NCI-H146 treated with DMSO at 0.1 percent for 48 hours (cell line): ENCODE measurements around the gene CD164L2.
A peak's percentile ranks its signal among the peaks of the same experiment; 100 is the strongest.

ENCODE experiments used
- DNase-seq: peaks from one replicate; lab custom pipeline; 2025; ENCODE audit not compliant: unreplicated experiment; lab: John Stamatoyannopoulos, UW

Gene CD164L2

DNA sequence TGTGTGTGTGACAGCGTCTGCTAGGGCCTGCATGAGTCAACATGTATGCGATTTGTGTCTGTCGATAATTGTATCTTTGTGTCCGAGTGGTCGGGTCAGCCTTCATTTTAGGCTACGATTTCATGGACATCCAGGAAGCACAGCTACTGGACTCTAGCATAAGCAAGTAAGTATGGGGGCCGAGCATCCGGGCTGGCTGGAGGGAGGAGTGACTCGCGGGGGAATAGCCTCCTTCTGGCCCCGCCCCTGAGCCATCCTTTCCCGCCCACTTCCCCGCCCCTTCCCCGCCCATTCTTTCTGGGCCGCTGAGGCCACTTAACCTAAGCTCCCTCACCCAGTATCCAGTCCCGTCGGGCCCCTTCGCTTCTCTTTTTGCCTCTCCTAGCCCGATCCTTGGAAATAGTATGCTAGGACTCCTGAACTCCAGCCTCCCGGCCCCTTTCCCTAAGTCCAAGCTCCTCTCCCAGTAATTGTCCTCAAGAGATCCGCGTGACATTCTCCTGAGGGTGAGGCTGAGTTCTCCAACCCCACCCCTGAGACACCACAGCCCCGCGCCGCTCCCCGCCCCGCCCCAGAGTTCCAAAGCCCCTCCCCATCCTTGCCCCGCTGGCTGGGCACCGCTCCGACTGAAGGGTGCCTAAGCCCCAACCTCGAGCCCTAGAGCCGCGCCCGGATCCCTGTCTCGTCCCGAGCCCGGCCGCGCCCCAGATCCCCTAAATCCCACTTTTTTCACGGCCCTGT lies 17.6 kb downstream of the CD164L2 start:
- DNase-seq = peak; percentile 71

DNA sequence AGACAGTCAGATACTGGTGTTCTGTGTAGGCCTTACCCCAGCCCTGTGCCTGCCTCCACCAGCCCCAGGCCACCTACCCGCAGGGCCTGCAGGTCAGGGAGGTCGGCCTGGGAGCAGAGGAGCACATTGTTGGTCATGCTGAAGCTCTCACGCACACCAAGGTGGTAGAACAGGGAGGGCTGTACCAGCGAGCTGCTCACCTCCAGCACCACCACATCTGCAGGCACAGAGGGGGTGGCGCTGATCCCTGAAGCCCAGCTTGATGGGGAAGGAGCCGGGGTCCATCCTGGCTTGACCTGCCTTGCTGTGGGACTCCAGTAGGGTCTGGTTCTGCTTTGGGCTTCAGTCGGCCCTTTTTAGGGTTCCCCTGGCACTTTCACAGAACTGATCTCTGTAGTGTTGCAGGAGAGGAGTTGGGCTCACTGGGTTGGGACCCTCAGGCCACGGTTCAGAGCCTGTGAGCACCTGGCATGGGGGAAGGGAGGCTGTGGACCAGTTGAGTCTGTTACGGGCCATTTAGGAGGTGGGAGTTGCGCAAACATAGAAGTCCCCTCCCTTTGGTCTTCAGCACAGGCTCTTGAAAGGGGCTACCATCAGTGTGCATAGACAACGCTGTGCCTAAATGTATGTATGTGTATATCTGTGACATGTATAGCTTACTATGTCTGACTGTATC lies 18.3 kb downstream of the CD164L2 start:
- no peak for DNase-seq

DNA sequence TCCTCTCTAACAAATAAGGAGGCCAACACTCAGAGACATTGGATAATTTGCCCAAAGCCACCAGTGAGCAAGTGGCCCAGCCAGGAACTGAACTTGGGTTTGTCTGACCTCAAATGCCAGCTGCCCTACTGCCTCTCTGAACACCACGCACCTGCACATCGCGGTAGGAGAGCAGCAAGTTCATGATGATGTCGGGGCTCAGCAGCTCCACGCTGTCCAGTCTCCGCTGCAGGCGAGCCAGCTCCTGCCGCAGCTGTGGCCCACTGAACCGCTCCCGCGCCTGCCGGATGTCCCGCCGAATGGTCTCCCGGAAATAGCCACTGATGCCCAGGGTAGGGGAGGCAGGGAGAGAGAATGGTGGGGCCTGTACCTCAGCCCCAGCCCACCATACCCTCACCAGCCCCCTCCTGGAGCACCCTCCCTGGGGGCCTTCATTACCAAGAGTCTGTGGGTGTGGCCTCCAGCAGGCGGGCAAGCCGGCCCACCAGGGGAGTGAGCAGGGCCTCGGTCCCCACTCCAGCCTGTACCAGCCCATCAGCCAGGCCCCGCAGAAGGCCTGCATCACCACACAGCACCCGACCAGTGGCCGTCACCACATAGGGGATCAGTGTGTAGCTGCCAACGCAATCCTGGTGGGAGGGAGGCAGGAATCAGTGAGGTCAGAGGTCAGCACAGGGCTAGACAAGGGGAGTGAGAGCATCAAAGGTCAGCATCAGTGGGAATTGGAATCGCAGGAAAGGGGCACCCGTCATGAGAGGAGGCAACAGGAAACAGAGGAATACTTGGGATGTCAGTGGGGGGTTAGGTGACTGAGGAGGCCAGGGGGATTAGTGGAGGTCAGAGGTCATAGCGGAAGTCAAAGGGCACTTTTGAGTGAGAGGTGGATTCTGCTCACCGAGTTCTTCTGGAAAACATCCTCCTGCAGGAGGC lies 19.1 kb downstream of the CD164L2 start:
- no peak for DNase-seq

DNA sequence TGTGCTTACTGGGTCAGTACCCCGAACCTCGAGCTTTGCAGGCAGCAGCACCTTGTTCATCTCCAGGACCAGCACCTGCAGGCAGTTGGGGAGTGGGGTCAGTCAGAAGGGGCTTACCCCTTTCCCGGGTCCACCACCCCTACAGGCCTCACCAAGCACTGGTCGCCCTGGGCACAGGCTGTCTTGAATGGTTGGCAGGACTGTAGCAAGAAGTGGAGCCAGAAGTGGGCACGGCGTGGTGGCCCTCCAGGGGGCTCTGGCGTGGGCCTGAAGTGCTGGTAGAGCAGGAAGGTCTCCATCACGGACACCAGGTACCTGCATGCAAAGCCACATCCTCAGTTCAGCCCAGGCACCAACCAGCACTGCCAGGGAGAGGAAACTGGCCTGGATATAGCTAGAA lies 21.6 kb downstream of the CD164L2 start:
- DNase-seq = no peak

DNA sequence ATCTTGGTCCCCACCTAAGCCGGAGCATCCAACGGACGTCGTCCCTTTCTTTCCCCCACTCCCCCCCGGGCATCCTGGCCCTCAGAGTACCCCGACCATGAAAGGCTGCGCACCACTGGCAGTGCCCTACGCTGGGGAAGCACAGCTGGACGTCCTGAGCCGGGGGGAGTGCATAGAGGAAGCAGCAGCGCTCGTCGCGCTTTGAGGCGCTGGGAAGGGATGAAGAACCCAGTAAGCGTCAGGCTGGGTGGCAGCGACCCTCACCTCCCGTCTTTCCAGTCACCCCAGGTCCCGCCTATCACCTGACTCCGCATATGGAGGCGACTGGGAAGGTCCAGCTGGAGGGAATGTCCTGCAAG lies 22.1 kb downstream of the CD164L2 start:
- DNase-seq = no peak

DNA sequence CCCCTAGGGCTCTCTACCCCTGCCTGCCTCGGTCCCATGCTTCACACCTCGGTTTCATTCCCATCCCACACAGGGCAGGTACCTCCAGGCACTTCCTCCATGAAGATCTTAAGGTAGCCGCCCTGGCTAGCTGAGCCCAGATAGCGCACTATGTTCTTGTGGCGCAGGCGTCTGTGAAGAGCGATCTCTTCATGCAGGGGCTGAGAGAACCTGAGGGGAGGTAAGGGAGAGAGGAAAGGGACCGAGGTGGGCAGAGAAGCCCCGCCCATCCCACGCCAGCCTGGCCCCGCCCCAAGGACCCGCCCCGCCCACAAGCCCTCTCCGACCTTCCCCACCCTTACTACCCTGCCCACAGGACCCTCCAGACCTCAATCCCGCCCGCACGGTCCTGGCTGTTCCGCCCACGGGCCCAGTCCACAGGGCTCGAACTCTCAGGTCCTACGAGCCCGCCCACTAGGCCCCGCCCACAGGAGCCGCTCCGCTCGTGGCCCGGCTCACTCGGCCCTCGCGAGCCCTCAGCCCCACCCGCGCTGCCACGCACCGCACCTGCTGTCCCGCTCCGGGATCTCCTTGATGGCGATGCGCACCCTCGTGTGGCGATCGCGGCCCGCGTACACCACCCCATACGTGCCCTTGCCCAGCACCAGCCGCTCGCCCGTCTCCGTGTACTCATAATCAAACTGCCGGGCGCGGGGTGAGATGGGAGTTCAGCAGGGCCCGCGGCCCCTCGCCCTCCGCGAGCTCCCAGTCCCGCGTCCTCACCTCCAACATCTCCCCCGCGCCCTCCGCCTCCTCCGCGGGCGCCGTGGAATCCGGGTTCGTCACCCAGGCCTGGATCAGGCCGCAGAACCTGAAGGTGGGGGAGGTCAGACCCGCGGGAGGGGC lies 22.7 kb downstream of the CD164L2 start:
- no peak for DNase-seq

DNA sequence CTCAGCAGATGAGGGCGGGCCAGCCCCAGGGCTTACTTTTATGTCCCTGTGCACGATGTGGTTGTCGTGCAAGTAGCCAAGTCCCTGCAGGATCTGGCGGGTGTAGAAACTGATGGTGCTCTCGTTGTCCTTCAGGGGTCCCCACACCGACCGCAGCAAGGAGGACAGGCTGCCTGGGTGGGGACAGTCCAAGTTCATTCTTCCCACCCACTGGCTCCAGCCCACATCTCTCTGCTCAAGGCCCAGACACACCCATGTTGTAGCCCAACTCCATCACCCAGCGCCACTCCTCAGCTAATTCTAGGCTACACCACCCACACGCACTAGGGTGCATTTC lies 23.3 kb downstream of the CD164L2 start:
- DNase-seq = no peak

DNA sequence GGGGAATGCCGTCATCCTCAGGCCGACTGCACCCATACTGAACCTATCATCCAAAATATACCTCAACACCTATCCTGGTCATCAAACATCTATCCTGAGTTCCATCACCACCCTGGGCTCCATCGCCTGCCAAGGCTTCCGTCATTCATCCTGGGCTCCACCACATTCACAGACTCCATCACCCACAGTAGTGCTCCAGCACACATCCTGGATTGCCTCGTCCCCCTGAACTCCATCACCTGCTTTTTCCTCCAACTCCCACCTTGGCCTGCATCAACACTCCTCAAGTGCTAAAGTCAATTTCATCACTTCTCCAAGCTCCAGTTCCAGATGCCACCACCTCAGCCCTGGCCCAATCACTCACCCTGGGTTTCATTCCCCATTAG lies 24.2 kb downstream of the CD164L2 start:
- no peak for DNase-seq

DNA sequence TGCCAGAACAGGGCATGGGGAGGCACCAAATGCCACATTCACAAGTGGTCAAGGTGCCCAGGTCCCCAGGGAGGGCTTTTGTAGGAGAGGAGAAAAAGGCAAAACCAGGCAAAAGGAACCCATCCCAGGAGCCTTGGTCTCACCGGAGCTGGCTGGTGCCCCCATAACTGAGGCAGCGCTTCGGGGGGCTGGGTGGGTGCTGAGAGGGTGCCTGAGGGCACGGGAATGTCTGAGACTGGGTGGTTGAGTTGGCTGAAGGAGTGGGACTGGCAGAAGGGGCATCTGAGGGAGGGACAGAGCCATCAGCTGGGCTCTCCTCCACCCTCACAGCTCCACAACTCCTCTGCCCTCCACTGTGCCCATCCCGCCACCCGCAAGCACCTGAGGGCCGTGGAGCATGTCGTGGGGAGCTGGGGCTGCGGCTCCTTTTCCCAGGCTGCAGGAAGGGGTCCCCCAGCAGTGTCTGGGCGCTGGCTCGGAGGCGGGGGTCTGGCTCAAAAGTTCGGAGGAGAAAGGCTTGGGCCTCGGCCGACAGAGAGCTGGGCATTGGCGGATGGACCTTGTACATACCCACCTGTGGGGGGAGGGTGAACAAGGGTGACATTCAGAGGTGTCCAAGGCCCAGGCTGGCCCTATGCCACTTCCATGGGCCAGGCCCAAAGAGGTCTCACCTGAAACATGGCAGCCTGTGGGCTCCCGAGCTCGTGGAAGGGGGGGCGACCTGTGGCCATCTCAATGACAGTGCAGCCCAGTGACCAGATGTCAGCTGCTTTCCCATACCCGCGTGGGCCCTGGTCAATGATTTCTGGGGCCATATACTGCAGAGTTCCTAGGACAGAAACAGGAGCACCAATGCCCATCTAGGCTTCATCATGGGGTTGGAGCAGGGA lies 24.9 kb downstream of the CD164L2 start:
- no peak for DNase-seq

DNA sequence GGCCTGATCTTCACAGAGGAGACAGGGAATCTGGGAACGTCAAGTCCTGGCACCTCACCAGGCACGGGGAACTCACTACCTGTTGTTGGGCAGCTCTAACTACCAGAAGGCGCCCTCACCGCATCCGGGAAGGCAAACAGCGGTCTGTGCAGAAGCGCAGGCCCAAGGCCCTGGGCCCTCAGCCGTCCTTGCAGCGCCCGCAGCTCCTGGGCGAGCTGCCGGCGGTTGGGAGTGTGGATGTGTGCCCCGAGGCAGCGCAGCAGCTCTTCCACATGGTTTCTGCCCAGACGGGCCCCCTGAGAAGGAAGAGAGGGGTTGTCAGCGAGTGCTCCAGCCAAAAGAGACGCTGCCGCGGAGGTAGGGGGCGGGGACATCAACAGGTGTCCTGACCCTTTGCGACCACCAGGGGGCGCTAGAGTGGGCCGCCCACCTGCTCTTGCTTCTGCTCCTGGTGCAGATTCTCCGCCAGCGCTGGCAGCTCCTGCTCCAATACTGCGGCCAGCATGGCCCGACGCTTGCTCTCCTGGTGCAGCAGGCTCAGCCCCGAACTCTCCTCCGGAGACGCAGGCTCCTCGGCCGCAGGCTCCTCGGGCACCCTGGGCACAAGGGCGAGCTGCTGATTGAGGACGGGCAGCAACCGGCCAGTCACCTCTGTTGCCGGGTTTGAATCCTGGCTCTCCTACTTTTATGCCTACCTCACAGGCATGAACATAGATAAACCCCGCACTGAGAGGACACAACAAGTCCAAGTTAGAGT lies 25.7 kb downstream of the CD164L2 start:
- no peak for DNase-seq

DNA sequence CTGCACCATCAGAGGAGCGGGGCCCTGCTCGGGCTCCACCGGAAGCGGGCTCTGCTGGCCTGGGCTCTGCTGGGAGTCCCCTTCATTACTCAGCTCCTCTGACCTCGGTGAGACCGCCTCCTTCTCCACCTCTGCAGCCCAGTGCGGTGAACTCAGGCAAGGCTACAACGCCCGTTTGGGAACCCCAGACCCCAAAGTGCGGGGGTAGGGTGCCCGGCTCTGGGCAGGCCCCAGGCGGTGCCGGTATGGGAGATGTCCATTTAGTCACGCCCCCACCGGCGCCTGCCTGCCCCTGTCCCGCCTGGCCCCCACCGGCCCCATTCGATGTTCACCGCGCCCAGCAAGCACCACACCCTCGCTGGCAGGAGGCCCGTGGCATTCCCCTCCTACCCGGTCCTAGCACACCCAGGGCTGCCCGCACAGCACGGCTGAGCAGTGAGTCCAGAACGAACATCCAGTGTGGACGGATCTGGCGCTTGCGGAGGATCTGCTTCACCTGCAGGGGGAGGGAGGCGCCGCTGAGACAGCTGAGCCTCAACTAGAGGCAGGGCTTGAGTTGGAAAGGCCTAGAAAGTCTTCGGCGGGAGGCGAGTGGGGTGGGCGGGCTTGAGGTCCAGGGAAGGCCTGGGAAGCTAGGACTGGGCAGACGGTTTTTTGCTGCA lies 26.4 kb downstream of the CD164L2 start:
- DNase-seq = no peak

DNA sequence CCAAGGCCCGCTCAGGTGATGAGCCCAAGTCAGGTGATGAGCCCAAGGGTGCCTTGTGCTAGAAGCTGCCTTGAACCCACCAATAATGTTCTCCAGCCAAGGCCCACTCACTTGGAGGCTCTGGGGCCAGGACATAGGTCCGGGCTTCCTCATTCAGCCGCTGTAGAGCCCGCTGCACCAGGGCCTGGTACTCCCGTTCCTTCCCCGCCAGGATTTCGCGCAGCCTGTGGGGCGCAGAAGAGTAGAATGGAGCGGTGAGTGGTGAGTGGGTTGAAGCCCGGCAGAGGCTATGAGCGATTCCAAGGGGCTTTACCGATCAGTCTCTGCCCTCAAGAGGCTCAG lies 26.9 kb downstream of the CD164L2 start:
- DNase-seq = no peak

DNA sequence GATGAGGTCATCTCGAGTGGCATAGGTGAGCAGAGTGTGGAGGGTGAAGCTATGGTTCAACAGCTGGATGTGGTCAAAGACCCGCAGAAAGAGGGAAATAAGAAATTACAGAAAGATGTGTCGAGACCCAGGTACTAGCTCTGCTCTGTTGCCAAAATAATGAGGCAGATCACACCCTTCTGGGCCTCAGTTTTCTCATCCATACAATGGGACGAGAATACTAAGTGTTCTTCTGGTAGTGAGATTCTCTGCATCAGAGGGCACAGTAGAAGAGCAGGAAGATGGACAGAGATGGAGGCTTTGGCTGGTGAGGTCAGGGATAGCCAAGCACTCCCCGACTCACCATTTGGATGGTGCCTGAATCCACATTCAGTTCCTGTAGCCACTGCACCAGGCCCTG lies 27.4 kb downstream of the CD164L2 start:
- no peak for DNase-seq

DNA sequence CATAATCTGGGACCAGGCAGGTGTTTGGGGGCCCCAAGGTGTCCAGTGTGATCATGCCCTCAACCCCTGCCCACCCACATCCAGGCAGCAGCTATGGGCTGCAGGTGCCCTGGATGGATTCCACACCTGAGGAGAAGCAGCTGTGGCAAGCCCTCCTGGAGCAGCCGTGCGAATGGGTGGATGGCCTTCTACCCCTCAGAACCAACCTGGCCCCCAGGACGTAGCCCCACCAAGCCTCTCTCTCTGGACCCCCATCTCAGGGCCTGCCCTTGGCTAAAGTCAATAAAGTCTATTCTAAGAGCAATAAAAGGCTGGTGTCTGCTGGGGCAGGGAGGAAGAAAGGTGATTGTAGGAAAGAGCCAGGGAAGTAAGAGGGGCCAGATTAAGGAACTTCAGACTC lies 29.5 kb downstream of the CD164L2 start:
- DNase-seq = no peak

DNA sequence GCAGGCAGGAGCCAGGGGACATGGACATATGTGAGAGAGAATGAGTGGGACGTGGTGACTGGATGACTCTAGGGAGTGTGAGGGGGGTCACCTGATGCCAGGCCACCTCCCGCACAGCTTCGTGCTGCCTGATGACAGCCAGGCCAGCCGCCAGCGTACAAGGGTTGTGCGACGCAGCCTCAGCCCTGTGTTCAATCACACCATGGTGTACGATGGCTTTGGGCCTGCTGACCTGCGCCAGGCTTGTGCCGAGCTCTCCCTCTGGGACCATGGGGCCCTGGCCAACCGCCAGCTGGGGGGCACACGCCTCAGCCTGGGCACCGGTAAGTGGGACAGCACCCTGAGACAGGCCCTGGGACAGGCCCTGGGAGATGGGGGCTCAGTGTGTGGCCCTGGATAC lies 30.0 kb downstream of the CD164L2 start:
- DNase-seq = no peak

DNA sequence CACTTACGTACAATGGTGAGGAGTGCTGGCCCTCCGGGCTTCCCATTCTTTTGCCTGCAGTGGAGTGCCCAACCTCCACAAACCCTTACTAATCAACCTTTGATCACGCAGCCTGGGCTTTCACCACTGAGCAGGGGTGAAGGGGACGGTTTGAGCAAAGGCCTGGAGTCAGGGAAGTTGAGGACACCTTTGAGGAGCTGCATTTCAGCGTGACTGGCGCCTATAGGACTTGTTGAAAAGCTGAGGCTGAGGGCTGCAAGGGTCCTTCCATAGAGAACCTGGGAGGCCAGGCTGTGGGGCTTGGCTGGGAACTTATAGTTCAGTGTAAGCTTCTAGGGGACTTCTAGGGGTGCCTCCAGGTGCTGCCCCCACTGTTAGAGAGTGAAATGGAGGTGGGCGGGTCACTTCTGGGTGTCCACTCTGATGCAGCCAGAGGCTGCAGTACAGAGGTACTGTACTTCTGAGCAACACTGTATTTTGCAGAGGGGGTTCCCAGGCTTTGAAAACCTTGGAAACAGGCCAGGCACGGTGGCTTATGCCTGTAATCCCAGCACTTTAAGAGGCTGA lies 31.5 kb downstream of the CD164L2 start:
- no peak for DNase-seq

DNA sequence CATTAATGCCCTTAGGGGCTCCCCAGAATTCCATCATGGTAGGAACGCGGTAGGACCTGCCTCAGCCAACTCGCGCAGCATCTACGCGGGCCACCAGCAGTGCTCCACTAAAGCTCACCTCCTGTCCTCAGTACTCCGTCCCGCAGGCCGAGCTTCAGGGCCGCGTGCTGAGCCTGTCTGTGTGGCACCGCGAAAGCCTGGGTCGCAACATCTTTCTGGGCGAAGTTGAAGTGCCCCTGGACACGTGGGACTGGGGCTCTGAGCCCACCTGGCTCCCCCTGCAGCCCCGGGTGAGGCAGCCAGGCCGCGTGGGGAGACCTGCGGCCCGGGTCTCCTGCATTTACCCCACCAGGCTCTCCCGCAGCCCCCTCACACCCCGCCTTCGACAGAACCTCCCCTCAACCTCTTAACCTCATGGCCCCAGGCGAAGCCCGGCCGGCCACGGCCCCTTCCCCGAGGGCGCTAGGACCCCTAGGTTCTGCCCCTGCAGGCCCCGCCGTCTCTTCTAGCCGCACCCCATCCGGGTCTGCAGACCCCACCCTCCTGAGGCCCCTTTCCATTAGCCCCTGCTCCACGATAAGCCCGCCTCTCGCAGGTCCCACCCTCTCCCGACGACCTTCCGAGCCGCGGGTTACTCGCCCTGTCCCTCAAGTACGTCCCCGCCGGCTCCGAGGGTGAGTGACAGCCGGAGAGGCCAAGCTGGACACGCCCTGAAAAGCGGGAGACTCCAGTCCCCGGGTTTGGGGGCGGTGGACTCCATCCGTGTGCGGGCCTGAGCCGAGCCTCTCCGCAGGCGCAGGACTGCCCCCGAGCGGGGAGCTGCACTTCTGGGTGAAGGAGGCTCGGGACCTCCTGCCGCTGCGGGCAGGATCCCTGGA lies 32.2 kb downstream of the CD164L2 start:
- DNase-seq = no peak
